ENCODE data around the gene BAMBI. TPM values are rescaled to one million over a fixed set of nuclear protein-coding genes. Genes with fewer than 3 reads are reported as not detected.

BAMBI gene
- polyA plus RNA-seq, 1 experiment, result 6.0 TPM

- no peak for TF ChIP-seq CTCF (IDR thresholded peaks at IDR 0.05; ENCODE audit: insufficient read depth, low read depth, low read length)
- H3K36me3 ChIP-seq (ENCODE audit: control insufficient read depth, insufficient read depth, low read length), result no peaks in the 10 kb centered on the region
- no peak for DNase-seq (ENCODE audit: low read depth)
- H3K27me3 ChIP-seq (ENCODE audit: control insufficient read depth, insufficient read depth, low read length), result peaks cover 10% of the 10 kb centered on the region
- ChIA-PET POLR2A (interaction anchor here (1.0 kb wide), 1 partner anchor 32 kb away, joined by 3 read pairs; no protein-coding TSS in a partner anchor), CTCF (interaction anchor here (0.6 to 4.0 kb wide), 43 partner anchors 9 to 784 kb away, joined by 3 to 52 read pairs (median 4); partner anchors contain the start of genes BAMBI and LYZL1)
- H3K4me3 ChIP-seq (ENCODE audit: low read depth, low read length), result no peak overlapping the region
These were observed 13.0 kb upstream of the BAMBI start for GRCh38 chr10:28664369-28664740.

- no peak for DNase-seq (ENCODE audit: low read depth)
- no peak for TF ChIP-seq CTCF (IDR thresholded peaks at IDR 0.05; ENCODE audit: insufficient read depth, low read depth, low read length)
- Histone ChIP-seq H3K27me3 (ENCODE audit: control insufficient read depth, insufficient read depth, low read length) (peaks cover 16% of the 10 kb centered on the region), H3K4me3 (ENCODE audit: low read depth, low read length) (no peak overlapping the region), H3K36me3 (ENCODE audit: control insufficient read depth, insufficient read depth, low read length) (no peaks in the 10 kb centered on the region)
- ChIA-PET CTCF (interaction anchor here (0.7 to 1.4 kb wide), 2 partner anchors 265 to 325 kb away, joined by 3 to 4 read pairs; no protein-coding TSS in a partner anchor), POLR2A (no interaction called here)
These were observed 10.4 kb upstream of the BAMBI start for GRCh38 chr10:28666751-28667467.

GRCh38 chr10:28668363-28669226 is 8.7 kb upstream of the BAMBI start:
- POLR2A ChIA-PET, result no interaction called here
- DNase-seq (ENCODE audit: low read depth), result no peak
- Histone ChIP-seq H3K4me3 (ENCODE audit: low read depth, low read length) (peak overlapping the region; percentile 23), H3K36me3 (ENCODE audit: control insufficient read depth, insufficient read depth, low read length) (no peaks in the 10 kb centered on the region), H3K27me3 (ENCODE audit: control insufficient read depth, insufficient read depth, low read length) (peaks cover 24% of the 10 kb centered on the region)
- CTCF ChIA-PET, result interaction anchor here (0.6 to 1.4 kb wide), 3 partner anchors 177 to 636 kb away, joined by 3 to 4 read pairs (median 4); no protein-coding TSS in a partner anchor
- no peak for TF ChIP-seq CTCF (IDR thresholded peaks at IDR 0.05; ENCODE audit: insufficient read depth, low read depth, low read length)

GRCh38 chr10:28669227-28670173 is 7.8 kb upstream of the BAMBI start:
- Histone ChIP-seq H3K27me3 (ENCODE audit: control insufficient read depth, insufficient read depth, low read length) (peaks cover 24% of the 10 kb centered on the region), H3K36me3 (ENCODE audit: control insufficient read depth, insufficient read depth, low read length) (no peaks in the 10 kb centered on the region), H3K4me3 (ENCODE audit: low read depth, low read length) (no peak overlapping the region; the same call in 1 of the 2 replicates)
- no peak for DNase-seq (ENCODE audit: low read depth)
- ChIA-PET POLR2A (no interaction called here), CTCF (interaction anchor here (0.6 to 1.1 kb wide), 3 partner anchors 178 to 635 kb away, joined by 3 to 4 read pairs (median 3); no protein-coding TSS in a partner anchor)
- TF ChIP-seq CTCF (IDR thresholded peaks at IDR 0.05; ENCODE audit: insufficient read depth, low read depth, low read length), result no peak

All from BJ (cell line).